Activated naive CD8-positive, alpha-beta T cell treated with anti-CD3 and anti-CD28 coated beads for 36 hours (primary cell): Measurements from ENCODE around the gene CADM2. TPM values are rescaled to one million over a fixed set of nuclear protein-coding genes. Genes with fewer than 3 reads are reported as not detected.

Experiments used
- DNase-seq: peaks from one replicate; pipeline ENCODE4 v3.0.0; 2021
- H3K27ac Mint-ChIP-seq: one replicate; pipeline ENCODE4 v1.8.0; 2022; ENCODE audit warnings: mild to moderate bottlenecking, moderate library complexity, mixed read lengths
- H3K27me3 Mint-ChIP-seq: one replicate; pipeline ENCODE4 v1.8.0; 2022; ENCODE audit warnings: mild to moderate bottlenecking, mixed read lengths
- H3K36me3 Mint-ChIP-seq: one replicate; pipeline ENCODE4 v1.8.0; 2021; ENCODE audit warnings: mild to moderate bottlenecking, mixed read lengths
- H3K4me1 Mint-ChIP-seq: one replicate; pipeline ENCODE4 v1.8.0; 2021; ENCODE audit warnings: mixed read lengths
- H3K4me3 Mint-ChIP-seq: one replicate; pipeline ENCODE4 v1.8.0; 2022; ENCODE audit warnings: mild to moderate bottlenecking, moderate library complexity, mixed read lengths
- H3K9me3 Mint-ChIP-seq: one replicate; pipeline ENCODE4 v1.8.0; 2022; ENCODE audit warnings: mixed read lengths
- total RNA-seq, 2 experiments: library from RNA; stranded (reverse); gene quantifications; one replicate each; pipeline ENCODE4 v1.2.3, GENCODE V29; 2021

CADM2 gene
- total RNA-seq, 2 experiments from 2014 or later, result 0.21 to 0.40 TPM

DNA sequence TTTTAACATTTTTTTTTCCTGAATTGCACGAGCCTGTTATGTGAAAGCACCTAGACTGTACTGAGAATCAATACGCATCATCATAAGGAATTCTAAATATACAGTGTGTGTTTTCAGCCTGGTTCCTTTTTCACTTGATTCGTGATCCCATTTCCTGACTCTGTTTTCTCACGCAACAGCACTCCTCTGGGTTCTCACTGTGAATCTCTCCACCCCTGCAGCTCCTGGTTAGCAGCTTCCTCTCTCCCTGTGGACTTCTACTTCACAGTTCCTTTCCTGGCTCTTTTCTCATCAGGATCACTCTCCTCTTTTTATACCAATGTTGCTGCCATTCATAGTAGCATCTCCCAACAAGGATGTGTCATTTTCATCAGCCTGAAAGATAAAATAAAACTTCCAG lies 297.2 kb downstream of the CADM2 start:
- Mint-ChIP-seq H3K27me3 (no peaks in the 10 kb centered on the region), H3K36me3 (no peaks in the 10 kb centered on the region), H3K9me3 (peaks cover 5% of the 10 kb centered on the region), H3K27ac (no peak overlapping the region), H3K4me1 (no peaks in the 10 kb centered on the region), H3K4me3 (no peak overlapping the region)
- DNase-seq, result no peak

DNA sequence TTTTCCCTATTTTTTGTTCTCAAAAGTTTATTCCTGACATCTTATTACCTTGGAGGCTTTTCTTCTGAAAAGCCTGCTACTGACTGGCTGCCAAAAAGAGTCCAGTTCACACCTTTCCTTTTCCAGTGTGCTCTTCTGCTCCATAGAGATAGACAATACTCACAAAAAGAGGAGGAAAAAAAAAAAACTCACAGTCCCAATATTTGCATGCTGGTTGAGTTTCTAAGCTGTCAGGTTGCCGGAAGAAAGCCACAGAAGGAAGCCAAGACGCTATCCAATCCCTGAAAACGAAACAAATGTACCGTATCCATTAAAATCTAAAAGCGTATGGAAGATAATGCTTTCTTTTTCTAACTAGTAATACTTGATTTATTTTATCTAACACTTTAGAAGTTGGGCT lies 299.5 kb downstream of the CADM2 start:
- H3K9me3 Mint-ChIP-seq, result peaks cover 2% of the 10 kb centered on the region

DNA sequence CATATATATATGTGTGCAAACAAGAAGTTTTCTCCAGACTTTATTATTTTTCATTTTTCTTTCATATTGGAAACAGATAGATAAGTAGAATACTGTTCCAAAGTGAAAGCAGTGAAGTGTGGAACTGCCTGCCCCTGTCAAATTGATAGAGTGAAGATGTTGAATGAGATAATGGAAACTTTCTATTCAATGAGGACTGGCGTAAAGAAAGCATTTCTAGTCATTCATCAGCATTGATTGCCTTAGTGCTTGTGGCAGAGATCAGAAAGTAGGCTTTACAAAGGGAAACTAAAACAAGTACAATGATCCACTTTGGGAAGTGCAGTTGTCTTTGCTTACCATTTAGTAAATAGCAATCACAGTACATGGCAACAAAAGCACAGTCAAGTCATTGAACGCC lies 300.0 kb downstream of the CADM2 start:
- Mint-ChIP-seq H3K36me3 (no peaks in the 10 kb centered on the region), H3K4me3 (no peak overlapping the region), H3K27me3 (no peaks in the 10 kb centered on the region), H3K27ac (no peak overlapping the region), H3K4me1 (no peaks in the 10 kb centered on the region), H3K9me3 (peaks cover 2% of the 10 kb centered on the region)
- DNase-seq, result no peak

More for the DNA sequence above, 299.5 kb downstream of the CADM2 start:
- Mint-ChIP-seq H3K27me3 (no peaks in the 10 kb centered on the region), H3K4me3 (no peak overlapping the region), H3K4me1 (no peaks in the 10 kb centered on the region), H3K27ac (no peak overlapping the region), H3K36me3 (no peaks in the 10 kb centered on the region)
- no peak for DNase-seq

DNA sequence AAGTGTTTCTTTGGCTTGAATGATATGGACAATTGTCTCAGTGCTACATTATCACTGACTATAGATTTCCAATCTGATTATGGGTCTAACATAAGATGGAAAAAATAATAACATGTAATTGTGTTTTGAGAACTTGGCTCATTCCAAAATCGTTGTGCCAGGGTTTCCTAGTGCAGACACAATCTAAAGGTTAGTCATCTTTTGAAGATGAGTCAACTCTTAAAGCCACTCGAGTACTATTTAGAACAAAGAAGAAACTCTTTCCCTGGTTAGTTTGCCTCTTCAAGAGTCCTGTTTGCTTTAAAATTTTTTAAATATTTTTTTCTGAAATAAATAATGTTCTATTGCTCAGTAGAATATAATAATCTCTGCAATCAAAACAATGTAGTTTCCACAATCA lies 301.0 kb downstream of the CADM2 start:
- DNase-seq, result no peak
- no peaks in the 10 kb centered on the region for H3K27me3 Mint-ChIP-seq
- no peaks in the 10 kb centered on the region for H3K4me1 Mint-ChIP-seq
- no peak overlapping the region for H3K27ac Mint-ChIP-seq
- H3K9me3 Mint-ChIP-seq, result peaks cover 2% of the 10 kb centered on the region
- H3K4me3 Mint-ChIP-seq, result no peak overlapping the region
- H3K36me3 Mint-ChIP-seq, result no peaks in the 10 kb centered on the region

DNA sequence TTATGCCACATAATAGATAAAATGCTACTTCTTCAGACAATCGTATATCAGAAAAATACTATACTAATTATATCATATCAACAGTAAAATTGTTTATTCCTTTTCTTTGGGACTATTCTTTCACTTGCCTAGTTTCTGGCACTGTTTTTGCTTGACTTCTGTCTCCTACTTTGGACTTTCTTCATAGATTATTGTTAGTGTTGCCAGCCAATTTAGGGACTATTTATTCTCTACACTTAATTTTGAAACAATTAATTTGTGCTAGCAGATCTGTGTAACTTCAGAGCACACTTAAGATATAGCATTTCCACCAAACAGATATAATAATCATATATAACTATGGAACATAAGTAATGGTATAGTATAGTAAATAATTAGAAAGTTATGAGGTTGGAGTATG lies 305.6 kb downstream of the CADM2 start:
- Mint-ChIP-seq H3K4me1 (no peaks in the 10 kb centered on the region), H3K36me3 (no peaks in the 10 kb centered on the region), H3K9me3 (peaks cover 1% of the 10 kb centered on the region), H3K27ac (no peak overlapping the region), H3K27me3 (no peaks in the 10 kb centered on the region), H3K4me3 (no peak overlapping the region)
- DNase-seq, result no peak

DNA sequence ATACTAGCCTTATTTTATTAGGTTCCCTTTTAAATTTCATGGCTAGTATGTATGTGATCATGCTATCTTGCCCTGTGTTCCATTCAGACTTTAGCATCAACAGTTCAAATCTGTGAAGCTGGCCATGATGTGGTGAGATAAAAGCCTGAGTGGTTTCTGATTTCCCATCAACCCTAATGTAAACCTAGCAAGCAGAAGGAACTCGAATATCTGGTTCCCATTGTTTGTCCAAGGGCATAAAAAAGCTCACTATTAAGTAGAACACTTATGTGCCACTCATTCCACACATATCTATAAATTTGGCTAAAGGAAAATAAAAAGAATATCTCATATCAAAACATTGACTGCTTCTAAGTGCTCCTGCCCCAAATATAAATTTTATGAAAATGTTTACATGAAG lies 311.7 kb downstream of the CADM2 start:
- peaks cover 1% of the 10 kb centered on the region for H3K9me3 Mint-ChIP-seq
- H3K27ac Mint-ChIP-seq, result no peak overlapping the region
- no peaks in the 10 kb centered on the region for H3K4me1 Mint-ChIP-seq
- no peaks in the 10 kb centered on the region for H3K36me3 Mint-ChIP-seq
- H3K4me3 Mint-ChIP-seq, result no peak overlapping the region
- no peak for DNase-seq
- no peaks in the 10 kb centered on the region for H3K27me3 Mint-ChIP-seq

DNA sequence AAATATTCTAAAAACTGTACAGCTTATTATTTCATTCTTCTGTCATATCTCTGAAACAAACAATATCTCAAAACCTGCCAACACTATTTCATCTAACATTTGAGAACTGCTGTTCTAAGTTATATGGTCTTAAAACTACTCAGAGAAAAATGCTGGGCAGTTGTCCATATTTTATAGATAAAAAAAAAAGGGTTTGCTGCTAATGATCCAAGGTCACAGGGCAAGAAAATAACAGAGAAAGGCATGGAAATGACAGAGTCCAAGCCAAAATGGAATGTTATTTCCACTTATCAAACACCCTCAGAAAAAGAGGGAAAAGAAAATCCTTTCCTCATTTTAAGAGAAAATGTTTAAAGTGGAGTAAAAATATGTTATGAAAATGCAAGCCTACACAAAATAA lies 313.1 kb downstream of the CADM2 start:
- Mint-ChIP-seq H3K9me3 (peaks cover 1% of the 10 kb centered on the region), H3K27me3 (no peaks in the 10 kb centered on the region), H3K4me3 (no peak overlapping the region), H3K4me1 (no peaks in the 10 kb centered on the region), H3K27ac (no peak overlapping the region), H3K36me3 (no peaks in the 10 kb centered on the region)
- DNase-seq, result no peak

DNA sequence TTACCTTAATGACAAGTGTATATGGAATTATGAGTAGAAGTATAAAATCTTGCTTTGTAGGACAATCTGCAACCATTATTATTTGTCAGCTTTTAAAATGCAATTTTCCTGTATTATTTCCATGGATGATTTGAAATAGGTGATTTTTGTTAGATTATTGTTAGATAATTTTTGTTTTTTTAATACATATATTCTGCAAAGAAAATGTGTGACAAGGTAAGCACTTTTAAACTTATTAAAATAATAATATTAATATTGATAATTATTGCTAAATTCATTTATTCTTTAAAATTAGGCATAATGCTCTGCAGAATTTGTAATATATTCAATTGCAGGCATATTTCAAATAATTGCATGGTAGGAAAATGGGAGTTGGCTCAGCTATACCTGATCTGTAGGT lies 329.5 kb downstream of the CADM2 start:
- DNase-seq, result no peak
- Mint-ChIP-seq H3K36me3 (no peaks in the 10 kb centered on the region), H3K27ac (no peak overlapping the region), H3K9me3 (peaks cover 2% of the 10 kb centered on the region), H3K4me3 (no peak overlapping the region), H3K4me1 (no peaks in the 10 kb centered on the region), H3K27me3 (no peaks in the 10 kb centered on the region)

DNA sequence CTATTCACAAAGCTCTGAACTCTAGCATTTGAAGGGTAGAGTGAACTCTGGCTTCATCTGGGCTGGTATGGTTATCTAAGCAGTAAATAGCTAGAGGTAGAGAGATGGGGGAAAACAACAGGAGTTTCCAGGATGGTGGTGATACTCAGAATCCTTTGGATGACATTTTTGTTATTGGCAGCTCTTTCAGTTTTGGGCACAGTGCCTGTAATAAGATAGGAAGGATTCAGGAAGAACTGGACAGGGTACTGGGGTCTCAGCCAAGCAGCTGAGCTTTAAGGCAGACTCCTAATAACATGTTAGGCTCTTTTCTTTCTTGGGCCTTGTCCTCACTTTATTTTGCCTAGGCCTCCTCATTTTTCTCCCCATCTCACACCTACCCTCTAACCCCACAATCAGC lies 338.5 kb downstream of the CADM2 start:
- H3K27ac Mint-ChIP-seq, result no peak overlapping the region
- DNase-seq, result no peak
- H3K4me1 Mint-ChIP-seq, result no peaks in the 10 kb centered on the region
- no peak overlapping the region for H3K4me3 Mint-ChIP-seq
- H3K9me3 Mint-ChIP-seq, result peaks cover 3% of the 10 kb centered on the region
- no peaks in the 10 kb centered on the region for H3K27me3 Mint-ChIP-seq
- H3K36me3 Mint-ChIP-seq, result no peaks in the 10 kb centered on the region

DNA sequence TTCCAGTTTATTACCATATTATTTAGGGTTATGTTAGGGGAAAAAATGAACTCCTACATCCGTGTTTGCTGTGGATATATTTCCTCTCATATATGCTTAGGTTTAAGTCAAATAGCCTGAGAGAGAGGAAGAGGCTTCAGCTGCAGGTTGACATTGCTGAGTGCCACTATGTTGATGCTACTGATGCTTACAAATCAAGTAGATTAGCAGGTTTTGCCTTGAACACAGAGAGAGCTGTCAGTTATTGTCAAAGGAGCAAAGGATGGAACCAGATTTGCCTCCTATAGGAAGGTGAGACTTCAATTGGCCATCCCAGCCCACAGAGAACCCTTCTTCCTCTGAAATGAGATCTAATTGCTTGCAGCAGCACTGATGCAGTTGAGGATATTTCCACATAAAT lies 339.2 kb downstream of the CADM2 start:
- H3K4me3 Mint-ChIP-seq, result no peak overlapping the region

DNA sequence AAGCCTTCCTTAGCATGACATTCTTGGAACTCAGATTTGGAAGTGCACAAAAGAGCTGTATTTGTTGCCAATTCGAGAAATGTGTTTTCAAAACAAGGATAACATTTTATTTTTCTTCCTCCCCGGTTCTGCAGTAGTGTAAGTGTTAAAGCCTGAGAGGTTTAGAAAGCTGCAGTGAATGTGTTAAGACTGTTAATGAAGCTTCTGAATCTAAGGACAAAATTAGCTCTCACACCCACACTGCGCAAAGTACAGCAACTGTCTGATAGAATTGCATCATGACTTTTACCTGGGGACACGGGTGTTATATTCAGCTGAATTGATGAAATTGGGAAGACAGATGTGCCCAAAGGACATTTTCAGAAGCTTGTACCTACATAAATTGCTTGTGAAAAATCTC lies 344.4 kb downstream of the CADM2 start:
- H3K27me3 Mint-ChIP-seq, result no peaks in the 10 kb centered on the region
- H3K4me1 Mint-ChIP-seq, result no peaks in the 10 kb centered on the region
- no peaks in the 10 kb centered on the region for H3K36me3 Mint-ChIP-seq
- no peaks in the 10 kb centered on the region for H3K9me3 Mint-ChIP-seq
- no peak overlapping the region for H3K27ac Mint-ChIP-seq
- H3K4me3 Mint-ChIP-seq, result no peak overlapping the region
- DNase-seq, result no peak

More for the DNA sequence above, 339.2 kb downstream of the CADM2 start:
- Mint-ChIP-seq H3K27ac (no peak overlapping the region), H3K36me3 (no peaks in the 10 kb centered on the region), H3K4me1 (no peaks in the 10 kb centered on the region), H3K27me3 (no peaks in the 10 kb centered on the region), H3K9me3 (peaks cover 1% of the 10 kb centered on the region)
- DNase-seq, result no peak

DNA sequence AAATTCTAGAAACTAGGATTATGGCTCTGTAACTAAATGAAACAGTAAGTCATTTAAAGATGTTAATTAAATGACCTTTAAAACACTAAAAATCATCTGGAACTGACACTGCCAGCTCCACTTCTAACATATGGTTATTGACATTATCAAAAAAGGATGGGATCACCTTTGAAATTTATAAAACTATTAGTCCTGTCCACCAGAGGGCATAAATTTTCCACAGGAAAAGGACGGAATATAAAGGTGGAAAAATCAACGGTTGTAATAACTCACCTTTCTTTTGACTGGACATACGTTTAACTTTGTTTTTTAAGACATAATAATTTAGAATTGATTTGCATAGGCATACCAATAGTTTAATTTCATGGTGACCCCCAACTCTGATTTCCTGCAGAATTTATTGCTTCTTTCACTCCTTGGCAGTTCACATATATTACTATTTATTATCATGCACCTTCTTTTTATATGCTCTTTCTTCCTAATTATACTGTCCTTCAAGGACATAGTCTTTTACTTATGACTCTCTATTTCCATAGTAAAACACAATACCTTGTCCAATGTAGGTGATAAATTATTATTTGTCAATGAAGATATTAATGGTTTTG lies 345.7 kb downstream of the CADM2 start:
- no peaks in the 10 kb centered on the region for H3K27me3 Mint-ChIP-seq
- no peak overlapping the region for H3K4me3 Mint-ChIP-seq
- no peaks in the 10 kb centered on the region for H3K9me3 Mint-ChIP-seq
- H3K36me3 Mint-ChIP-seq, result no peaks in the 10 kb centered on the region
- no peaks in the 10 kb centered on the region for H3K4me1 Mint-ChIP-seq
- no peak for DNase-seq
- H3K27ac Mint-ChIP-seq, result no peak overlapping the region

DNA sequence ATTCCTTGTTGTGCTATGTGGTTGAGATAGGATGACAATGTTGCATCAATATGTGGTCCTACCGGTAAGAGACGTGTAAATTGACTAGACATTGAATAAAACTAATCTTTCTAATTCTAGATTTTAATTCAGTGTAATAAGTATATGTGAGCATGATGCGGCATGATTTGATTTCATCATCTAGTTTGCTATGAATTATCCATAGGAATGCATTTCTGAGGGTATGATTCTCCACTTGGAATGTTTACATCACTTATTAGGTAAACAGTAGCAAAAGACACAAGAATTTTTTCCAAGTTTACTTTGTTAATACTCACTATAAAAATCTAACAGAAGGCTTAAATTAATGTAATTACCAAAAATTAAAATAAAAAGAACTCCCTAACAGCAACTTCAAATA lies 353.5 kb downstream of the CADM2 start:
- no peak overlapping the region for H3K4me3 Mint-ChIP-seq
- no peak for DNase-seq
- H3K27ac Mint-ChIP-seq, result no peak overlapping the region
- H3K4me1 Mint-ChIP-seq, result no peaks in the 10 kb centered on the region
- no peaks in the 10 kb centered on the region for H3K9me3 Mint-ChIP-seq
- H3K36me3 Mint-ChIP-seq, result no peaks in the 10 kb centered on the region
- no peaks in the 10 kb centered on the region for H3K27me3 Mint-ChIP-seq

DNA sequence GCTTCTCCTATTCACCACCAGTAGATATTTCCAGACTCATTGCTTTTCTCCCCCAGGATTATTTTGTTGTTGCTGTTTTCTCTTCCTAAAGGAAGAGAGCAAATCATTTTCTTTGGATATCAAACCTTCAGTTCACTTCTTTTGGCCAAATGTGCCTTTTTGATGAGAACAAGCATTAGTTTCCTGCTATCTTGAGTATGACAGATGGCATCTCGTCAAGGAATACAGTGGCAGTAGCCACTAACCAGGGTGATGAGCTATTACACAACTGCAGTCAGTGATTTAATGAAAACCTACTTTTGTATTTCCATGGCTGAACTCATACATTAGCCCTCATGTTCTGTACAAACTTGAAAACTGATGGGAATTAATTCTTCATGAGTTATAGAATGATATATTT lies 354.6 kb downstream of the CADM2 start:
- no peak for DNase-seq
- no peaks in the 10 kb centered on the region for H3K9me3 Mint-ChIP-seq
- no peaks in the 10 kb centered on the region for H3K27me3 Mint-ChIP-seq
- no peaks in the 10 kb centered on the region for H3K4me1 Mint-ChIP-seq
- H3K36me3 Mint-ChIP-seq, result no peaks in the 10 kb centered on the region
- H3K4me3 Mint-ChIP-seq, result no peak overlapping the region
- no peak overlapping the region for H3K27ac Mint-ChIP-seq

DNA sequence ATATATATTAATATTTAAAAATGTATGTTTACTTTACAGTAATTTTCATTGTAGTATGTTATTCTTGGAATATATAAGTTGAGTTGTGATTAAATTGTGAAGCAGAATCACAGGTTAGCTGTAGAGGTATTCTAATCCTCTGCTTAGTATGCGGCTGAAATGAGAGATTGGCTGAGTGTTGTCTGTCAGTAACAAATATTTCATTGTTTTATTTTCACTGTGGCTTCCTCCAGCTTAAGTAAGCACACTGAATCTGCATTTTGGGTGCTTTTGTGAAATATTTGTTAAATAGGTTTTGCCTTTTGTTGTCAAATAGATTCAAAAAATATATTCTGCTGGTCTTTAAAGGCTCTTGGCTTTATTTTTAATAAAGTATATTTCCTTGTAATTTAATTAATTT lies 357.5 kb downstream of the CADM2 start:
- Mint-ChIP-seq H3K36me3 (no peaks in the 10 kb centered on the region), H3K9me3 (no peaks in the 10 kb centered on the region), H3K4me3 (no peak overlapping the region), H3K4me1 (no peaks in the 10 kb centered on the region), H3K27ac (no peak overlapping the region), H3K27me3 (no peaks in the 10 kb centered on the region)
- DNase-seq, result no peak

DNA sequence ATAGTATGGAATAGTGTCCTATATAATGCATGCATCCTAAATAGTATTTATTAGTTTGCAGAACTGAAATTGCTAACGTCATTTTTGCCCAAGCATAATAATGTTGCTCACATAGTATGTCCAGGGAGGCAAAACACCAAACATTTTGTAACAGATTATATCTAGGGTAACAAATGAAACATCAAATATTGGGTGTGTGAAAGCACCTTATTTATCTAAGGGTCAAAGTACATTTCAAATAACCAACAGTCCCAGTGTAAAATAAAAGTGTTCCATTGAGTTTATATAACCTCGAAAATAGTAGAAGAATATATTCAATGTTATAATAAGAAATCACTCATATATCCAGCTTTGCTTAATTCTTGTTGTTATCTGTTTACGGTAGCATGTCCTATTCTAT lies 363.1 kb downstream of the CADM2 start:
- DNase-seq, result no peak
- H3K9me3 Mint-ChIP-seq, result no peaks in the 10 kb centered on the region

DNA sequence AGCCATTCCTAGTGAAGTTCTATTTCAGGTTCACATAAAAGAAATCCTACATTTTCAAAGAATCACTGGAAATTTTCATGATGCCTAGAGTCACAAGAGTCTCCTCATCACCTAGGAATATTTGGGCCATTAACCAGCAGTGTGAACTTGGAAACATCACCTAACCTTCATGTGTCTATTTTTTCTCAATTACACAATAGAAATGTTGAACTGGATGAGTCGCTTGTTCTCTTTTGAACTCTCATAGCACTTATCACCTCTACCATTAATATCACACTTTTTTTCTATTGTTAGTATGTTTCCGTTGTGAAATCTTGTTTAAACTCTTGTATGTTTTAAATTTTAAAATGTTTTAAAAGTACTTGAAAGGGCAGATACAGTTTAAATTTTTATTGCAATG lies 371.3 kb downstream of the CADM2 start:
- Mint-ChIP-seq H3K9me3 (peaks cover under 1% of the 10 kb centered on the region), H3K36me3 (no peaks in the 10 kb centered on the region), H3K27ac (no peak overlapping the region), H3K27me3 (no peaks in the 10 kb centered on the region), H3K4me3 (no peak overlapping the region), H3K4me1 (no peaks in the 10 kb centered on the region)
- no peak for DNase-seq

More for the DNA sequence above, 363.1 kb downstream of the CADM2 start:
- Mint-ChIP-seq H3K4me1 (no peaks in the 10 kb centered on the region), H3K4me3 (no peak overlapping the region), H3K27ac (no peak overlapping the region), H3K27me3 (no peaks in the 10 kb centered on the region), H3K36me3 (no peaks in the 10 kb centered on the region)
